Islet of Langerhans (tissue), 1 donor: ENCODE results near the gene CACNG6.

Source experiments
- FAIRE-seq: peaks from one replicate; lab custom pipeline; 2011; peaks lifted over from hg19 to GRCh38; lab: Jason Lieb, UNC

Gene CACNG6

DNA sequence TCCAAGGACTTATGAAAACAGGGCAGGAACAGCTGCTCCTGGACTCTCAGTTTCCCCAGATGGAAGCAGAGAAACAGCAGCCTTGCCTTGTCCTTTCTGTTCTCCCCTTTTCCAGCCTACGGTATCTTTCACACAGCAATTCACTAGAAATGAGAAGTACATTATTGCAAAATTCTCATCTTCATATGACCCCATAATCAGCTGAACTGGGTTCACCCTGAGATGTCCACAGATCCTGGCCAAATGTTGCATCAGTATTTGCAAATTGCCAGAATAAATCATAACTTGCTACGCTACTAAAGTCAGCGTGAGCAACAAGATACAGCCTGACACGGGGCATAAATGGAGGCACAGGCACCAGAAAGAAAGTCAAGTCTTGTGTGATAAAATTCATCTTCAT is 56.2 kb downstream of the CACNG6 start:
- FAIRE-seq = no peak
